K562 (cell line): Measurements from ENCODE around the gene RFNG. TPM values are rescaled to one million over a fixed set of nuclear protein-coding genes. Genes with fewer than 3 reads are reported as not detected.

Experiments
- ARHGAP35 ChIP-seq: fragments of 450-650 bp; IDR thresholded peaks from 2 replicates; pipeline ENCODE4 v1.6.1; 2018; ENCODE audit not compliant: partially characterized antibody
- ATF1 ChIP-seq, 2 experiments: fragments of 450-650 bp in 1 of 2; IDR thresholded peaks; 2 replicates each; pipeline ENCODE4 v1.6.1; 2016; ENCODE audit warnings: missing compliant biosample characterization in 1 of 2, missing genetic modification characterization in 1 of 2
- CTBP1 ChIP-seq: fragments of 450-650 bp; IDR thresholded peaks from 2 replicates; pipeline ENCODE4 v1.6.1; 2016; ENCODE audit warnings: borderline replicate concordance
- EP400 ChIP-seq: fragments of 450-650 bp; IDR thresholded peaks from 2 replicates; pipeline ENCODE4 v1.6.1; 2017; ENCODE audit warnings: antibody characterized with exemption, mild to moderate bottlenecking, moderate library complexity
- ERF ChIP-seq: fragments of 450-650 bp; formaldehyde crosslinking; IDR thresholded peaks from 2 replicates; pipeline ENCODE4 v1.4.0; 2020; ENCODE audit warnings: mild to moderate bottlenecking, mixed read lengths
- GABPB1 ChIP-seq: sonication (generic); formaldehyde crosslinking; IDR thresholded peaks from 2 replicates; pipeline ENCODE4 v1.8.0; 2022; ENCODE audit warnings: mild to moderate bottlenecking, missing genetic modification reagents
- GATAD2B ChIP-seq: fragments of 450-650 bp; IDR thresholded peaks from 2 replicates; pipeline ENCODE4 v1.6.1; 2017; ENCODE audit warnings: mild to moderate bottlenecking, borderline replicate concordance
- GTF2A2 ChIP-seq: IDR thresholded peaks from 2 replicates; pipeline ENCODE4 v1.6.1; 2016; ENCODE audit warnings: mild to moderate bottlenecking, missing genetic modification characterization, missing compliant biosample characterization
- HNRNPLL ChIP-seq: fragments of 200-400 bp; formaldehyde crosslinking; IDR thresholded peaks from 2 replicates; pipeline ENCODE4 v1.6.1; 2017; ENCODE audit warnings: low read length, low read depth, mild to moderate bottlenecking; ENCODE audit not compliant: poor library complexity, severe bottlenecking
- MYC ChIP-seq, 2 experiments: fragments of 250-450 bp in 1 of 2; sonication (Bioruptor Pico) in 1 of 2; IDR thresholded peaks; 2 replicates each; pipeline versions ENCODE4 v1.5.1 to v1.6.1; 2012 to 2021; ENCODE audit warnings: low read depth in 2 of 2, borderline replicate concordance in 1 of 2, improper control_type of control experiment in 1 of 2, low read length in 1 of 2, mild to moderate bottlenecking in 1 of 2, moderate library complexity in 1 of 2
- RFX1 ChIP-seq: fragments of 450-650 bp; IDR thresholded peaks from 2 replicates; pipeline ENCODE4 v1.6.1; 2016; ENCODE audit warnings: mild to moderate bottlenecking, moderate library complexity
- SMARCC2 ChIP-seq: fragments of 450-650 bp; IDR thresholded peaks from 2 replicates; pipeline ENCODE4 v1.6.1; 2017; ENCODE audit warnings: antibody characterized with exemption, moderate library complexity, mild to moderate bottlenecking, low read depth
- SMARCE1 ChIP-seq: fragments of 450-650 bp; IDR thresholded peaks from 2 replicates; pipeline ENCODE4 v1.7.1; 2016; ENCODE audit warnings: mild to moderate bottlenecking
- TEAD1 ChIP-seq, 2 experiments: fragments of 450-650 bp in 1 of 2; sonication (generic) in 1 of 2; formaldehyde crosslinking; IDR thresholded peaks; 2 replicates each; pipeline versions ENCODE4 v1.4.0 to v1.8.0; 2020 to 2022; ENCODE audit warnings: mild to moderate bottlenecking in 2 of 2, missing genetic modification reagents in 1 of 2
- XRCC5 ChIP-seq: fragments of 200-400 bp; formaldehyde crosslinking; IDR thresholded peaks from 2 replicates; pipeline ENCODE4 v1.6.1; 2017; ENCODE audit warnings: low read depth, mild to moderate bottlenecking, low read length
- ZFPM2 ChIP-seq: fragments of 250-450 bp; sonication (Bioruptor Pico); IDR thresholded peaks from 2 replicates; pipeline ENCODE4 v1.5.1; 2022; ENCODE audit warnings: mild to moderate bottlenecking
- ZNF140 ChIP-seq: fragments of 250-450 bp; sonication (Bioruptor Pico); IDR thresholded peaks from 2 replicates; pipeline ENCODE4 v1.8.0; 2021; ENCODE audit warnings: moderate library complexity, mild to moderate bottlenecking, inconsistent platforms
- ZNF23 ChIP-seq: fragments of 250-450 bp; sonication (Bioruptor Pico); IDR thresholded peaks from 2 replicates; pipeline ENCODE4 v1.4.0; 2020; ENCODE audit warnings: mild to moderate bottlenecking
- ZNF239 ChIP-seq: fragments of 250-450 bp; sonication (Bioruptor Pico); IDR thresholded peaks from 2 replicates; pipeline ENCODE4 v1.4.0; 2020; ENCODE audit warnings: mild to moderate bottlenecking
- ZNF316 ChIP-seq: fragments of 450-650 bp; IDR thresholded peaks from 2 replicates; pipeline ENCODE4 v1.6.1; 2016
- ZNF589 ChIP-seq: fragments of 200-800 bp; sonication (Bioruptor generic); IDR thresholded peaks from 2 replicates; pipeline ENCODE4 v1.6.1; 2016; ENCODE audit warnings: low read depth, missing genetic modification characterization, missing compliant biosample characterization
- ZNF695 ChIP-seq: fragments of 450-650 bp; formaldehyde crosslinking; IDR thresholded peaks from 2 replicates; pipeline ENCODE4 v1.4.0; 2020; ENCODE audit warnings: mild to moderate bottlenecking, moderate library complexity
- polyA plus RNA-seq, 8 experiments: library from polyadenylated mRNA; depleted of rRNA in 4 of 8; stranded (reverse) in 5 of 8; unstranded in 3 of 8; fragments of >200 nt; fragmentation: Nextera tagmentation in 2 of 8; fragmentation: Illumina TruSeq in 1 of 8; extraction: Ambion mirVana in 2 of 8; extraction: Trizol in 1 of 8; gene quantifications; 2 replicates each; pipeline versions ENCODE4 v1.2.1 to v1.2.3, GENCODE V29; 2011 to 2014; ENCODE audit warnings: inconsistent platforms in 1 of 8, missing spikeins in 1 of 8
- total RNA-seq, 7 experiments: library from RNA; depleted of rRNA in 6 of 7; stranded (reverse); fragments of >200 nt in 6 of 7; fragmentation: Illumina TruSeq in 2 of 7; extraction: Trizol in 2 of 7; gene quantifications; 2 replicates each; pipeline versions ENCODE4 v1.2.1 to v1.2.3, GENCODE V29; 2011 to 2021; ENCODE audit warnings: low replicate concordance in 1 of 7
- TF ChIP-seq, protein P1 (sequence below): fragments of 250-450 bp; sonication (Bioruptor Pico); IDR thresholded peaks from 2 replicates; pipeline ENCODE4 v1.4.0; 2020
- TF ChIP-seq, protein P2 (sequence below): fragments of 250-450 bp; sonication (Bioruptor Pico); IDR thresholded peaks from 2 replicates; pipeline ENCODE4 v1.9.0; 2021; ENCODE audit warnings: mild to moderate bottlenecking
- TF ChIP-seq, protein P3 (sequence below): sonication (generic); formaldehyde crosslinking; IDR thresholded peaks from 2 replicates; pipeline ENCODE4 v1.8.0; 2022; ENCODE audit warnings: mild to moderate bottlenecking, missing genetic modification reagents

The RFNG gene
- total and polyA plus RNA-seq, 9 of the 15 experiments (the other 6 are each of a cell fraction or from before 2014, with no cell fraction given), result 0.32 to 32.8 (median 9.5) TPM

DNA sequence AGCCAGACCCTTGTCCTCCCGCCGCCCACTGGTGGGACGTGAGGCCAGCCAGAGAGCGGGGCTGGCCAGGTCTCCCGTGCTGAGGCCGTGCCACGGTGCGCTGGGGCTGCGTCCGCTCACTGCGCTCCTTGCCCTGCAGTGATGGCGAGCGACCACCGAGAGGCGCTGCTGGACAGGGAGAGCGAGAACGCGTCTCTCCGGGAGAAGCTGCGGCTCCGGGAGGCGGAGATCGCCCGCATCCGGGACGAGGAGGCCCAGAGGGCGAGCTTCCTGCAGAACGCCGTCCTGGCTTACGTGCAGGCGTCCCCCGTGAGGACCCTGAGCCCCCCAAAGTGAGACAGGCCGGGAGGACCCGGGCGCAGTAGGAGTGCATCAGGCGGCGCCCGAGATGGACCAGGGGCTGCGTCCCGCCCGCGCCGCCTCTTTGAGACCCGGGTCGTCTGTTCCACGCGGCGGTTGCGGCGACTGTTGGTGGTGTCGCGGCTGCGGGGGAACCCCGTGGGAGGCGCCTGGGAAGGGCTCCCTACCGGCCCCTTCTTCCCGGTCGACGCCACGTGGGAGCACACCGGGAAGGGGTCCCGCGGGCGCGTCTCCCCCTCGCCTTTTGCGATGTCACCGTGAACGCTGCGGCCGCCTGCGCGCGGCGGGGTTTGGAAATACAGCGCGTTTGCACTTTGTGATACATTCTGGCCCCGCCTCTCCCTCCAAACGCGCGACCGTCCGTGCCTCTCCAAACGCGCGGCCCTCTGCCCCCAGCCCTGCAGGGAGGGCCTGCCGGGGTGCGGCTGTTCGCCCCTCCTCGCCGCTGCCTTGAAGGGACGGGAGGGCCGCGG, 20.9 kb downstream of the RFNG start (continued):
- TF ChIP-seq ZNF316 (peak; percentile 72; the same call in 1 of the 2 replicates), ZNF695 (CRISPR knock-in tag) (no peak), SMARCE1 (no peak), XRCC5 (peak; percentile 45; the same call in 1 of the 2 replicates), ZNF140 (CRISPR knock-in tag) (no peak), ARHGAP35 (no peak), MYC (IDR thresholded peaks at IDR 0.05; ENCODE audit: low read depth, low read length) (peak; percentile 20; the same call in 1 of the 2 replicates), MYC (CRISPR knock-in tag; IDR thresholded peaks at IDR 0.05; ENCODE audit: borderline replicate concordance, low read depth) (peak; percentile 91; the same call in 1 of the 2 replicates), ATF1 (CRISPR knock-in tag; IDR thresholded peaks at IDR 0.05) (no peak), ATF1 (tag; IDR thresholded peaks at IDR 0.05) (peak; percentile 67), ZNF589 (CRISPR knock-in tag) (no peak), ERF (no peak; the same call in 1 of the 2 replicates), ZFPM2 (CRISPR knock-in tag) (no peak), SMARCC2 (no peak; the same call in 1 of the 2 replicates), GATAD2B (no peak; the same call in 1 of the 2 replicates), CTBP1 (peak; percentile 96), ZNF239 (CRISPR knock-in tag) (no peak), GABPB1 (peak; percentile 84), HNRNPLL (peak; percentile 25), RFX1 (no peak), ZNF23 (CRISPR knock-in tag) (no peak), TEAD1 (CRISPR knock-in tag; IDR thresholded peaks at IDR 0.05) (peak in 1 of 2 experiments; percentile 58; a peak in 1 of 4 replicates), EP400 (peak; percentile 77; the same call in 1 of the 2 replicates), GTF2A2 (tag) (no peak)
- TF ChIP-seq, protein P1, sequence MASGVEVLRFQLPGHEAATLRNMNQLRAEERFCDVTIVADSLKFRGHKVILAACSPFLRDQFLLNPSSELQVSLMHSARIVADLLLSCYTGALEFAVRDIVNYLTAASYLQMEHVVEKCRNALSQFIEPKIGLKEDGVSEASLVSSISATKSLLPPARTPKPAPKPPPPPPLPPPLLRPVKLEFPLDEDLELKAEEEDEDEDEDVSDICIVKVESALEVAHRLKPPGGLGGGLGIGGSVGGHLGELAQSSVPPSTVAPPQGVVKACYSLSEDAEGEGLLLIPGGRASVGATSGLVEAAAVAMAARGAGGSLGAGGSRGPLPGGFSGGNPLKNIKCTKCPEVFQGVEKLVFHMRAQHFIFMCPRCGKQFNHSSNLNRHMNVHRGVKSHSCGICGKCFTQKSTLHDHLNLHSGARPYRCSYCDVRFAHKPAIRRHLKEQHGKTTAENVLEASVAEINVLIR (CRISPR knock-in tag), result no peak
- TF ChIP-seq, protein P2, sequence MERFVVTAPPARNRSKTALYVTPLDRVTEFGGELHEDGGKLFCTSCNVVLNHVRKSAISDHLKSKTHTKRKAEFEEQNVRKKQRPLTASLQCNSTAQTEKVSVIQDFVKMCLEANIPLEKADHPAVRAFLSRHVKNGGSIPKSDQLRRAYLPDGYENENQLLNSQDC (CRISPR knock-in tag), result 0 out of 2 replicates have a peak, but pooled peaks have one; percentile 24
- TF ChIP-seq, protein P3, sequence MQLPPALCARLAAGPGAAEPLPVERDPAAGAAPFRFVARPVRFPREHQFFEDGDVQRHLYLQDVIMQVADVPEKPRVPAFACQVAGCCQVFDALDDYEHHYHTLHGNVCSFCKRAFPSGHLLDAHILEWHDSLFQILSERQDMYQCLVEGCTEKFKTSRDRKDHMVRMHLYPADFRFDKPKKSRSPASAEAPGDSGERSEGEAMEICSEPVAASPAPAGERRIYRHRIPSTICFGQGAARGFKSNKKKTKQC, result peak; percentile 59; the same call in 1 of the 2 replicates
